ENCODE results near the gene ZNF804A.

DNA sequence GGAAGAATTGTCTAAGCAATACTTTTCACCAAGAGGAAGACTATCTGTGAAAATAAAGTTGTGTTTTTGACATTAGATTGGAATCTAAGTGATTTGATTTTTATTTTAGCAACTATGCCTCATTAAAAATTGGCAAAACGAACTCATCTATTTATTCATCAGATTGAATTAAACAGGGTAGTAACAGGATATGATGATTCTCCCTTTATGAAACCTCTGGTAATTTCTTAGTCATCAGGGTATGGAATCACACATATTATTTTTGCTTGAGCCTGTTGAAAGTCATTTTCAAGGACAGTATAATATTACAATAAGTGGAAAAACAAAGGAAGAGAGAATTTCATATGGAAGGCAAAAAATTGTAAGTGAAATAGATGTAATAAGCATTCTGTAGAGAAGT lies 22.0 kb downstream of the ZNF804A start:
- TF ChIP-seq, protein P1, sequence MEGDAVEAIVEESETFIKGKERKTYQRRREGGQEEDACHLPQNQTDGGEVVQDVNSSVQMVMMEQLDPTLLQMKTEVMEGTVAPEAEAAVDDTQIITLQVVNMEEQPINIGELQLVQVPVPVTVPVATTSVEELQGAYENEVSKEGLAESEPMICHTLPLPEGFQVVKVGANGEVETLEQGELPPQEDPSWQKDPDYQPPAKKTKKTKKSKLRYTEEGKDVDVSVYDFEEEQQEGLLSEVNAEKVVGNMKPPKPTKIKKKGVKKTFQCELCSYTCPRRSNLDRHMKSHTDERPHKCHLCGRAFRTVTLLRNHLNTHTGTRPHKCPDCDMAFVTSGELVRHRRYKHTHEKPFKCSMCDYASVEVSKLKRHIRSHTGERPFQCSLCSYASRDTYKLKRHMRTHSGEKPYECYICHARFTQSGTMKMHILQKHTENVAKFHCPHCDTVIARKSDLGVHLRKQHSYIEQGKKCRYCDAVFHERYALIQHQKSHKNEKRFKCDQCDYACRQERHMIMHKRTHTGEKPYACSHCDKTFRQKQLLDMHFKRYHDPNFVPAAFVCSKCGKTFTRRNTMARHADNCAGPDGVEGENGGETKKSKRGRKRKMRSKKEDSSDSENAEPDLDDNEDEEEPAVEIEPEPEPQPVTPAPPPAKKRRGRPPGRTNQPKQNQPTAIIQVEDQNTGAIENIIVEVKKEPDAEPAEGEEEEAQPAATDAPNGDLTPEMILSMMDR (IDR thresholded peaks at IDR 0.05): no peak
- TF ChIP-seq POLR2A (IDR thresholded peaks at IDR 0.05): no peak

Data from lower leg skin (tissue), 3 donors.